GM18508 (cell line): Measurements from ENCODE around the gene ERCC8.
"Not testable (repeated sequence)": the region's sequence is repeated elsewhere in the genome, so short reads cannot be mapped to it uniquely, and the experiment has no call there.

ENCODE experiments used
- ATAC-seq: cut with Tn5 transposase; IDR thresholded peaks from one replicate; pipeline ENCODE4 v1.9.1; 2021; ENCODE audit warnings: moderate number of reproducible peaks; ENCODE audit not compliant: insufficient read depth, unreplicated experiment

The ERCC8 gene

GRCh38 chr5:60944904-60945812, at the start of gene ERCC8, which contains the start of gene NDUFAF2:
Gene ERCC8, minus strand, starts transcription at chr5:60945070. Its CDS starts 62 bp downstream, at chr5:60945008.
Gene NDUFAF2, plus strand, starts transcription at chr5:60945205. Its CDS starts 51 bp downstream, at chr5:60945256.
- ATAC-seq, result peak; percentile 99

DNA sequence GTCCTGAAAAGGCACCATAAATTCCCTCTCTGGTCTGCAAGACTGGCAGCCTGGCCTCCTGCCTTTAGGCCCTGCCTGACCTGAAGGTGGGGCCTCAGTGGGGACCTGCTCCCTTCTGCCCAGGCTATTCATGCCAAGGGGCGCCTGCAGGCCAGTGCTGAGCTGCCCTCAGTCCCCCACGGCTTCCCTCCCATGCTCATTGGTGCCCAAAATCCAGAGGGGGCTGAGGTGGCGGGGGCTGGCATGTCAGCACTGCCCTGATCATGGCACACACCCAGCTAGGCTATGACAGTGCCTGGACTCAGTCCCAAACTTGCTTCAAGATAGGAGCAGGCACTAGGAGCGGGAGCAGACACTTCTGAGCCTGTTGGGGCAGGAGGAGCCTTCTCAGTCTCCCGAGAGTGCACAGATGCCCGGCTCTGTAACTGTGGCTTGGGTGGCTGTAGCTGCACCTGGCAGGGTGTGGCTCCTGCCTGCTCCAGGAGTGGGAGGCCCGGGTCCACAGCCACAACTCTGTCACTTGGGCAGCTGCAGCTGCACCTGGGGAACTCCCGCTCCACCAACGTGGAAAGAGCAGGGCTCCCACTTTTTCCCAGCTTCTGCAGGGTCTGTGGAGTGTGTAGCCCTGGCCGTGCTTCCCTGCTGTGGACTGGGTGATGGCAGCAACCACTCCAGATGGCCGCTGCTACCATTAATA, 49.2 kb upstream of the ERCC8 start:
- no peak for ATAC-seq

GRCh38 chr5:60993425-60993824, 48.6 kb upstream of the ERCC8 start:
- ATAC-seq, result no peak

DNA sequence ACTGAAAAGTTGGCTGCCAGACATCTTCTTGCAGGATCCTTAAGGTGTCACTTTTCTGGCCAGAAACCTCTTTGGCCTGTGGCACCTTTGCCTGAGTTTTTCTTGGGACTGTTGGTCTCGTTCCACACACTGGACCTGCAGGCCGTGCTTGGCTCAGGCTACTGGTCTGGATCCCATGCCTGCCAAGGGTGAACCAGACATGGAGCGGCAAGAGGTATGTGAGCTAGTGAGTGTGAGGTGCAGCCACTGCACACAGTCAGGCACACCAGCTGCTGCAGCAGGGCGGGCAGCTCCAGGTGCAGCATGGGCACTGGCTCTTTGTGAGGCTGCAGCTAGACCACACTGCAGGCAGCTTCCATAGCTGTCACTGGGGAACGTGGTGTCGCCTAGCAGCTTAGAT, 48.0 kb upstream of the ERCC8 start:
- no peak for ATAC-seq

DNA sequence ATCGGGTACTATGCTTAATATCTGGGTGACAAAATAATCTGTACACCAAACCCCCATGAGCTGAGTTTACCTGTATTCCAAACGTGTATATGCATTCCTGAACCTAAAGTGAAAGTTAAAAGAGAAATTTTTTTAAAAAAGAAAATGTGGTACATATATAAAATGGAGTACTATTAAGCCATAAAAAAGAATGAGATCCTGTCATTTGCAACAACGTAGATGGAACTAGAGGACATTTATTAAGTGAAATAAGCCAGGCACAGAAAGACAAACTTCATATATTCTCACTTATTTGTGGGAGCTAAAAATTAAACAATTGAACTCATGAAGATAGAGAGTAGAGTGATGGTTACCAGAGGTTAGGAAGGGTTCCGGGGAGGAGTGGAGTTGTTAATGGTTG, 44.9 kb upstream of the ERCC8 start:
- no peak for ATAC-seq

GRCh38 chr5:60982127-60982526, 37.3 kb upstream of the ERCC8 start:
- ATAC-seq, result not testable (repeated sequence)

DNA sequence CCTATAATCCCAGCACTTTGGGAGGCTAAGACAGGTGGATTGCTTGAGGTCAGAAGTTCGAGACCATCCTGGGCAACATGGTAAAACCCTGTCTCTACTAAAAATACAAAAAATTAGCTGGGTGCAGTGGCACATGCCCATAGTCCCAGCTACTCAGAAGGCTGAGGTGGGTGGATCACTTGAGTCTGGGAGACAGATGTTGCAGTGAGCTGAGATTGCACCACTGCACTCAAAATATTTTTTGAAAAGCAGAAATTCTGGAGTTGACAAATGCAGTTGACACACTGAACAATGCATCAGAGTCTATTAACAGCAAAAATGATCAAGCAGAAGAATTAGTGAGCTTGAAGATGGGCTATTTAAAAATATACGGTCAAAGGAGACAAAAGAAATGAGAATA, 35.6 kb upstream of the ERCC8 start:
- no peak for ATAC-seq

DNA sequence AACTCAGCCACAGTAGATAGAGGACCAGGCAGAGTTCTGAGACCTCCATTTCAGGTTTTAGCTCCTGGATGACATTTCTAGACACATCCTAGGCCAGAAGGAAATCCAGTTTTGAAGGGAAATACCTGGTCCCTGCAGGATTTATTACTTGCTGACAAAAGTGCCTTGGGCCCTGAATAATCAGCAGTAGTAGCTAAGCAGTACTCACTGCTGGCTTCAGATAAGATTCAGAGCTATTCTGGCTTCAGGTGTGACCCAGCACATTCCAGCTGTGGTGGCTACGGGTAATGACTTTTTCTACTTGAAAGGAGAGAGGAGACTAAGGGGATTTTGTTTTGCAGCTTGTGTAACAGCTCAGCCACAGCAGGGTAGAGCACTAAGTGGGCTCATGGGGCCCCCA, 34.1 kb upstream of the ERCC8 start:
- ATAC-seq, result no peak

DNA sequence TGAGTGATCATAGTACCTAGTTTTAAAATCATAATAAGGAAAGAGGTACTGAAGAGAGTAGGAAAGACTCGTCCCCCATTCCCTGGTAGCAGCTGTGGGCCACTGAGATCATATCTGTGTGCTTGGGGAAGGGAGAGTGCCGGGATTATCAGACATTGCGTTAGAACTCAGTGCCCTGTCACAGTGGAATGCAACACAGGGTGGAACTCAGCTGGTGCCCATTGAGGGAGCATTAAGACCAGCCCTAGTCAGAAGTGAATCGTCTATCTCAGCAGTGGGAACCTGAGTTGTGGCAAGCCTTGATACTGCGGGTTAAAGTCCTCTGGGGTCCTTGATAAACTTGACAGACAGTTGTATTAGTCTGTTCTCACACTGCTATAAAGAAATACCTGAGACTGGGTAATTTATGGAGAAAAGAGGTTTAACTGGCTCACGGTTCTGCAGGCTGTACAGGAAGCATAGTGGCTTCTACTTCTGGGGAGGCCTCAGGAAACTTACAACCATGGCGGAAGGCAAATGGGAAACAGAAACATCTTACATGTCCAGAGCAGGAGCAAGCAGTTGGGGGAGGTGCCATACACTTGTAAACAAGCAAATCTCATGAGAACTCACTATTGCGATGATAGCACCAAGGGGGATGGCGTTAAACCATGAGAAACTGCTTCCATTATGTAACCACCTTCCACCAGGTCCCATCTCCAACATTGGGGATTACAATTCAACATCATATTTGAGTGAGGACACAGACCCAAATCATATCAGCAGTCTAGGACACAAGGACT, 33.3 kb upstream of the ERCC8 start:
- no peak for ATAC-seq

DNA sequence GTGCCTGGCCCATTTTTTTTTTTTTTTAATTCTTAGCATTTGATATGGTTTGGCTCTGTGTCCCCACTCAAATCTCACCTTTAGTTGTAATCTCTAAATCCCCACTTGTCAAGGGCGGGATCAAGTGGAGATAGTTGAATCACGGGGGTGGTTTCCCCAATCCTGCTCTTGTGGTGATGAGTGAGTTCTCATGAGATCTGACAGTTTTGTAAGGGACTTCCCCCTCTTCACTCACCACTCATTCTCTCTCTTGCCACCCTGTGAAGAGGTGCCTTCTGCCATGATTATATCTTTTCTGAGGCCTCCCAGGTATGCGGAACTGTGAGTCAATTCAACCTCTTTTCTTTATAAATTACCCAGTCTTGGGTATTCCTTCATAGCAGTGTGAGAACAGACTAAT, 27.4 kb upstream of the ERCC8 start:
- no peak for ATAC-seq

GRCh38 chr5:60961685-60962084, 16.8 kb upstream of the ERCC8 start:
- ATAC-seq, result no peak

DNA sequence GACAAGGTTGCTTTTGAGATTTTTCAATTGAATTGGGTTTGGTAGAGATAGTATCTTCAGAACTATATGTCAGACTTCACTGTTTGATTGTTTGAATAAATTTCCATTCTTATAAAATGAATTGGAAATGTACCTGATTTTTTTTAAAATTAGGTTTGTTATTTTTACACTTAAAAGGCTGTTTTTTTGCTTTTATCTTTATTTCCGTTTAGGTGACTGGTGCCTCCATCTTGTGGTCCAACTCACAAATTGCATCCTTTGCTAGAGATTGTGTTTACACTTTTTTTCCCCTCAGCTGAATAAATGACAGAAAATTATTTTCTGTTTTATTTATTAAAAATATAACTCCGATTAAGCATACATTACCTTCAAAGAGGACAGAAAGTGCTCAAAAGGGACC, 15.7 kb upstream of the ERCC8 start:
- ATAC-seq, result no peak

DNA sequence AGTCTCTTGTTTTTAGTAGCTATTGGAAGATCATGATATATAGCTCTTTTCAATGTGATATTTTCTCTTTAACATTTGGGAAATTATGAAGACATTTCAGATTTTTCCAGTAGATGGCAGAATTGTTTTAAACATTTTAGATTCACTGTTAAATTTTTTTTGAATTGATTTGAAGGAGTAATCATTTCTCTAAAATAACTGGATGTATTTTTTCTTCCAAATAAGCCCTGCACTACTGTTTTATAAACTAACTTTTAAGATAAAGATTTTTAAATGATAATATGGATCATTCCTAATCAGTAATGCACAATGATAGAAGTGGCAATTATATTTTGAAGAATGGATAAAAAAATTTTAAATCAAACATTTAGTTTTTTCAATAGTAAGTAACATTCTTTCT, 14.3 kb upstream of the ERCC8 start:
- ATAC-seq, result no peak

GRCh38 chr5:60958712-60959111, 13.8 kb upstream of the ERCC8 start:
- ATAC-seq, result no peak

GRCh38 chr5:60958088-60958487, 13.2 kb upstream of the ERCC8 start:
- no peak for ATAC-seq

DNA sequence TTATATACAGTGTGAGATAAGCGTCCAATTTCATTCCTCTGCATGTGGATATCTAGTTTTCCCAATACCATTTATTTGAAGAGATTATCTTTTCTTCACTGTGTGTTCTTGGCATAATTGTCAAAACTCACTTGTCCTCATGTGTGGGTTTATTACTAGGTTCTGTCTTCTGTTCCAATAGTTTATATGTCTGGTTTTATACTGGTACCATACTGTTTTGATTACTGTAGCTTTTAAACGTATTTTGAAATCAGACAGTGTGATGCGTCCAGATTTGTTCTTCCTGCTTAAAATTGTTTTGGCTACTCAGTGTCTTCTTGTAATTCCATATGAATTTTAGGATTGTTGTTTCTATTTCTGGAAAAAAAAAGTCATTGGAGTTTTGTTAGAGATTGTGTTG, 10.4 kb upstream of the ERCC8 start:
- ATAC-seq, result no peak

GRCh38 chr5:60948738-60949137, 3.9 kb upstream of the ERCC8 start:
- ATAC-seq, result no peak

GRCh38 chr5:60945813-60946187, 930 bp upstream of the ERCC8 start:
- ATAC-seq, result peak; percentile 2

DNA sequence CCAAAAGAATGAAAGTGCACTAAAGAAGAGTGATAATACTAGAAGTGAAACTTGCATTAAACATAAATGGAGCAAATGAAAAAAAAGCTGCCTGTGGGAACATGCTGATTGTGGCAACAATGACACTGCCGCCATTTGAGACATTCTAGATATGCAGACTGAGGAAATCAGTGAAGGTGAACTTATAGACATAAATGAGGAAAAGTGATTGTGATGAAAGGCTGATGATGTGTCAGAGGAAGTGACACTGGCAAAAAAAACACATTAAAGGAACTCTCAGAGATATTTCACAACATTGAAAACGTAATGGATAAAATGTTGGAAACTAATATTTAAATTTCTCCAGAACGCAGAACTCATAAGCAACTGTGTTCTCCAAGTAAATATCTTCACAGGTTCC, 1.2 kb downstream of the ERCC8 start:
- ATAC-seq, result no peak

GRCh38 chr5:60929024-60929423, 15.8 kb downstream of the ERCC8 start:
- ATAC-seq, result no peak

DNA sequence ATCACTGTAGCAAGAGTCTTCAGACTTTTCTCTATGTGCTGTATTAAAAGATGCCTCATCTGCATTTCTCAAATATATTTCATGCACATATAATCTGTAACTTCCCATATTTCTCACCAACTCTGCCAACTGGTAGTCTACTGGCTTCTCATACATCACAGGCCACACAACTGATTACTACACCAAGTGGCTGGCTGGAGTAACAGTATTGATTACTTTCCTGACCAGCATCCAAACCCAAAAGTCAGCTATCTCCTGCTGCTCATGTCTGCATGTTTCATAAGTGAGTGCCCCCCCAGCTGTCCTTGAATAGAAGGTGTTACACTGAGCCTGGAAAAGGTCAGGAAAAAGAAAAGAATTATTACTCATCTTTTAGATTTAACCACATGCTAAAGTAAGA, 17.4 kb downstream of the ERCC8 start:
- no peak for ATAC-seq
